T-cell (primary cell): ENCODE results near the gene GPR119. TPM values are rescaled to one million over a fixed set of nuclear protein-coding genes. Genes with fewer than 3 reads are reported as not detected.
"Not testable (repeated sequence)": the region's sequence is repeated elsewhere in the genome, so short reads cannot be mapped to it uniquely, and the experiment has no call there.

Experiments
- ATAC-seq, 4 experiments: fragments of 200-7000 bp in 3 of 4; fragments of 150-1000 bp in 1 of 4; cut with Tn5 transposase; replicated peaks in 1 of 4; 1 replicate in 3 of 4; 2 replicates in 1 of 4; pipeline ENCODE4 v1.10.0; 2021; ENCODE audit warnings: moderate library complexity in 3 of 4, mild to moderate bottlenecking in 2 of 4, moderate number of reproducible peaks in 1 of 4
- CTCF ChIA-PET, 2 donors: fragments of 300-600 bp; sonication (Branson Sonifier 250); formaldehyde crosslinking; loops; one replicate each; lab custom pipeline; 2022; ENCODE audit warnings: antibody characterized with exemption in 2 of 2; lab: Charles Lee
- POLR2A ChIA-PET, 2 donors: fragments of 300-600 bp; sonication (Branson Sonifier 250); formaldehyde crosslinking; loops; one replicate each; lab custom pipeline; 2022; ENCODE audit warnings: antibody characterized with exemption in 2 of 2; lab: Charles Lee
- DNase-seq, 35 experiments: peaks; one replicate each; pipeline versions ENCODE4 v3.0.0 to v3.0.0-alpha.2; 2013 to 2023
- H3K27ac ChIP-seq: one replicate; pipeline ENCODE4 v1.5.1; 2013; ENCODE audit warnings: low read length
- H3K27me3 ChIP-seq, 2 experiments: replicated peaks in 1 of 2; 1 replicate in 1 of 2; 2 replicates in 1 of 2; pipeline versions ENCODE4 v1.6.1 to v1.7.0; 2013; ENCODE audit warnings: low read length in 1 of 2, mixed read lengths in 1 of 2; ENCODE audit not compliant: control insufficient read depth in 2 of 2, insufficient read depth in 2 of 2; ENCODE audit errors: extremely low read depth in 1 of 2
- H3K36me3 ChIP-seq, 2 donors: 1 replicate in 1 of 2; 2 replicates in 1 of 2; pipeline versions ENCODE4 v1.6.1 to v1.7.0; 2013; ENCODE audit warnings: low read length in 1 of 2; ENCODE audit not compliant: control insufficient read depth in 2 of 2, insufficient read depth in 1 of 2; ENCODE audit errors: extremely low read depth in 1 of 2
- H3K4me1 ChIP-seq, 2 experiments: 1 replicate in 1 of 2; 2 replicates in 1 of 2; pipeline versions ENCODE4 v1.6.1 to v1.7.0; 2013; ENCODE audit warnings: low read length in 2 of 2, mixed read lengths in 1 of 2; ENCODE audit not compliant: insufficient read depth in 2 of 2, control insufficient read depth in 1 of 2; ENCODE audit errors: extremely low read depth in 1 of 2
- H3K4me3 ChIP-seq, 2 donors: 1 replicate in 1 of 2; 2 replicates in 1 of 2; pipeline versions ENCODE4 v1.5.1 to v1.7.0; 2013; ENCODE audit warnings: mild to moderate bottlenecking in 2 of 2, low read length in 1 of 2, moderate library complexity in 1 of 2; ENCODE audit not compliant: control insufficient read depth in 1 of 2; ENCODE audit errors: extremely low read depth in 1 of 2
- H3K9me3 ChIP-seq: 2 replicates; pipeline ENCODE4 v1.7.0; 2013
- H3K27ac Mint-ChIP-seq, 2 donors: one replicate each; pipeline ENCODE4 v1.8.0; 2020 to 2021; ENCODE audit warnings: mild to moderate bottlenecking in 2 of 2, mixed read lengths in 2 of 2
- H3K27me3 Mint-ChIP-seq, 2 donors: one replicate each; pipeline ENCODE4 v1.8.0; 2021 to 2022; ENCODE audit warnings: mixed read lengths in 2 of 2
- H3K36me3 Mint-ChIP-seq: one replicate; pipeline ENCODE4 v1.8.0; 2021; ENCODE audit warnings: mixed read lengths
- H3K4me1 Mint-ChIP-seq, 3 donors: one replicate each; pipeline ENCODE4 v1.8.0; 2020 to 2022; ENCODE audit warnings: mixed read lengths in 3 of 3, mild to moderate bottlenecking in 1 of 3
- H3K4me3 Mint-ChIP-seq, 3 donors: one replicate each; pipeline ENCODE4 v1.8.0; 2020 to 2022; ENCODE audit warnings: mild to moderate bottlenecking in 3 of 3, mixed read lengths in 3 of 3, moderate library complexity in 3 of 3
- H3K9me3 Mint-ChIP-seq, 3 donors: one replicate each; pipeline ENCODE4 v1.8.0; 2020 to 2022; ENCODE audit warnings: mixed read lengths in 3 of 3
- WGBS: methylation state at CpG from one replicate; pipeline ENCODE4 v1.1.5; 2013; ENCODE audit warnings: missing lambda C conversion rate; ENCODE audit not compliant: insufficient coverage; 5-methylcytosine and 5-hydroxymethylcytosine counted together
- total RNA-seq, 35 experiments: library from RNA in 6 of 35; stranded (reverse) in 6 of 35; fragments of 120-200 nt in 1 of 35; gene quantifications; one replicate each; pipeline versions ENCODE4 v1.2.1 to v1.2.4 and lab custom pipeline; 2013 to 2026

Gene GPR119
- total RNA-seq, 5 donors from 2014 or later (not counting 1 experiment from before 2014, with no cell fraction given): not detected

DNA sequence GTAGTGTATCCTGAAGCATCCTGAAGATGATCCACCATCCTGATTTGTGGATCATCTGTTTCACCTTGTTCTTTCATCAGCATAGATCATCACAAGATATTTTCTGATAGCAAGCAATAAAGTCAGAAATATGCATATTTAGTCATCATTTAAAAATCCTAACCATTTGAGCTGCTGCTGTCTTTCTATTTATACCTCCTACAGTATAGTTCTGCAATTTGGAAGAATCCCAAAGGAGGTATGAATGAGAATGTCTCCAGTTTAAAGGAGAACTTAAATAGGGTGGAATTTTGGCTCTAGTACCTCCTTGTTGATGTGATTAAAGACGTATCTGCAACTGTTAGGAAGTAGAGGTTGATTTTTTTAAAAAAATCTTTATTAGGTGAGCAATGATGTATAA, 38.2 kb downstream of the GPR119 start:
- CTCF ChIA-PET: no interaction called here
- POLR2A ChIA-PET: no interaction called here
- Mint-ChIP-seq H3K27ac (no peak overlapping the region), H3K27me3 (peaks cover 0 to 5% of the 10 kb centered on the region in 2 donors), H3K4me1 (peaks cover 0 to 2% (median 0%) of the 10 kb centered on the region in 3 donors), H3K36me3 (peaks cover 14% of the 10 kb centered on the region), H3K9me3 (no peaks in the 10 kb centered on the region), H3K4me3 (no peak overlapping the region)
- DNase-seq (no peak), ATAC-seq (no peak)
- WGBS: no CpG with 5 or more reads among the region's 1 CpG
- Histone ChIP-seq H3K36me3 (peaks cover 0 to 11% of the 10 kb centered on the region in 2 donors), H3K27ac (no peak overlapping the region), H3K4me3 (no peak overlapping the region), H3K9me3 (no peaks in the 10 kb centered on the region), H3K4me1 (no peaks in the 10 kb centered on the region), H3K27me3 (no peaks in the 10 kb centered on the region)

DNA sequence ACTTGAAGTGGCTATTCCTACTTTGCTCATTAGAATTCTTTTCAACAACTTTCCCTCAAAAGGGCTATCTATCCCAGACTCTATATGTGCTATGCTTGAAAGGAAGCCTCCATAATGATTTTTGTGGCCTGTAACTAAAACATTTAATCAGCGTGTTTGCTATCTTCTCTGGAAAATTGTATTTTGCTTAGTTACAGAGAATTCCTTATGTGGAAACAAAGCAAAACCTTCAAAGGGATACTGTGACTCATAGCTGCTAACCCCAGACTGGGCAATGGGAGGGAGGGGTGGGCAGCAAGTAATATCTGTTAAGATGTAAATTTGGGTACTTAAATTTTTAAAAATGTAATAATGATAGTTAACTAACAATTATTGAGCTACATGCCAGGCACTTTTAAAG, 42.1 kb downstream of the GPR119 start:
- ATAC-seq (no peak), DNase-seq (no peak)
- no CpG with 5 or more reads among the region's 1 CpG for WGBS
- ChIA-PET CTCF (no interaction called here), POLR2A (no interaction called here)
- no peak overlapping the region for H3K27ac Mint-ChIP-seq
- Histone ChIP-seq H3K27ac (no peak overlapping the region), H3K27me3 (peaks cover 0 to 2% of the 10 kb centered on the region in 2 experiments), H3K4me1 (peaks cover 4 to 13% of the 10 kb centered on the region in 2 experiments), H3K36me3 (no peaks in the 10 kb centered on the region), H3K4me3 (no peak overlapping the region), H3K9me3 (no peaks in the 10 kb centered on the region)
- H3K4me3 Mint-ChIP-seq: no peak overlapping the region
- H3K36me3 Mint-ChIP-seq: peaks cover 8% of the 10 kb centered on the region
- H3K4me1 Mint-ChIP-seq: peaks cover 12 to 21% (median 19%) of the 10 kb centered on the region in 3 donors
- H3K27me3 Mint-ChIP-seq: peaks cover 0 to 21% of the 10 kb centered on the region in 2 donors
- H3K9me3 Mint-ChIP-seq: no peaks in the 10 kb centered on the region

GRCh38 chrX:130340271-130340670, 45.2 kb downstream of the GPR119 start:
- Mint-ChIP-seq H3K4me1 (peaks cover 12 to 21% (median 19%) of the 10 kb centered on the region in 3 donors), H3K27ac (peak overlapping the region; percentile 75 to 78), H3K4me3 (peak overlapping the region; percentile 85 to 92 (median 89)), H3K27me3 (peaks cover 0 to 23% of the 10 kb centered on the region in 2 donors), H3K9me3 (no peaks in the 10 kb centered on the region), H3K36me3 (peaks cover 8% of the 10 kb centered on the region)
- CTCF ChIA-PET: interaction anchor here in 1 of 2 donors (0.6 to 0.7 kb wide), 2 partner anchors 169 to 364 kb away, joined by 3 read pairs; no protein-coding TSS in a partner anchor
- Histone ChIP-seq H3K36me3 (no peaks in the 10 kb centered on the region), H3K9me3 (no peaks in the 10 kb centered on the region), H3K27me3 (peaks cover 0 to 2% of the 10 kb centered on the region in 2 experiments), H3K27ac (no peak overlapping the region), H3K4me3 (peak overlapping the region; percentile 70 to 86), H3K4me1 (peaks cover 4 to 13% of the 10 kb centered on the region in 2 experiments)
- no CpG with 5 or more reads among the region's 9 CpGs for WGBS
- POLR2A ChIA-PET: no interaction called here
- DNase-seq (peak in 1 of 35 experiments; percentile 0), ATAC-seq (peak in 1 of 4 experiments; percentile 2)

DNA sequence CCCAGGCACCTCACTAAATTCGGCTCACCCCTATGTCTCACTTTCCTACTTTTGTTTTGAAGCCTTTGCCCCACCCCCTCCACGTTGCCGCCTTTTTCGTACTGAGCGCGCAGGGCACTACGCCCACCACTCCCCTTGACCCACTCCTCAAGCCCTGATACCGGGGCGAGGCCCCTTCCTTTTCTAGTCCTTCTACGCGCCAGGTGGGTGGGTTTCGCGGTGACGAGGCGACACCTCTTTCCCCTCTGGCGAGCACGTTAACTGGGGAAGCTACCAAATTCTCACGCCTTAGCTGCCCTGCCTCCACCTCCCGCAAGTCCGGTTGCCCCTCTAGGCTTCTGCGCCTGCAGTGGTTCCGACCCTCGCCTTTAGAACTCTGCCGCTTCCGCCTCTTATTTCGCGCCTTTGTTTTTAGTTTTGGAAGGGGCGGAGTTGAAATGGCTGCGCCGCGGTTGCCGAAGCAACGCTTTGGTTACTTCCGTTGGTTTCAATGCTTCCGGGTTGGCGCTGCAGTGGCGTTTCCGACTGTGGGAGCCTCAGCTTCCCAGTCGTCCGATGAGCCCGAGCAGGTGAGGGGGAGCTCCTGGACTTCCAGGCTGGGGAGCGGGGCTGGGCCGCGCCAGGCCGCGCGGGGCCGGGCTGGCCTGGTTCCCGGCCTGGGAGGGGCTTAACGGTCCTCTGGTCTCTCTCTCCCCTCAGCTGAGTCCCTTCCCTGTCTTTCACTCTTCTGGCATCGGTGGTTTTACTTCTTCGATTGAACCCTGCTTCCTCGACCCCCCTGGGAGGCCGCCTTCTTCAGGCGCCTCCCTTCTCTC, 45.9 kb downstream of the GPR119 start, which contains the start of gene SLC25A14:
SLC25A14 (plus strand) TSS at position 512 of the 815 bp plus-strand sequence. CDS start 360 bp downstream, outside the sequence.
- H3K4me1 ChIP-seq: peaks cover 4 to 13% of the 10 kb centered on the region in 2 experiments
- ATAC-seq (peak; percentile 85 to 94 (median 92)), DNase-seq (peak; percentile 45 to 84 (median 66))
- H3K36me3 ChIP-seq: no peaks in the 10 kb centered on the region
- peaks cover 0 to 2% of the 10 kb centered on the region in 2 experiments for H3K27me3 ChIP-seq
- CTCF ChIA-PET: interaction anchor here in 1 of 2 donors (0.6 kb wide), 1 partner anchor 364 kb away, joined by 3 read pairs; no protein-coding TSS in a partner anchor
- no peak within 1 kb of the TSS for H3K27ac ChIP-seq
- peak within 1 kb of the TSS; percentile 85 to 92 (median 89) for H3K4me3 Mint-ChIP-seq
- H3K27me3 Mint-ChIP-seq: peaks cover 0 to 21% of the 10 kb centered on the region in 2 donors
- H3K4me3 ChIP-seq: peak within 1 kb of the TSS; percentile 70 to 86
- H3K27ac Mint-ChIP-seq: peak within 1 kb of the TSS; percentile 78 to 84
- no peaks in the 10 kb centered on the region for H3K9me3 Mint-ChIP-seq
- H3K36me3 Mint-ChIP-seq: peaks cover 4% of the 10 kb centered on the region
- H3K9me3 ChIP-seq: no peaks in the 10 kb centered on the region
- H3K4me1 Mint-ChIP-seq: peaks cover 12 to 21% (median 19%) of the 10 kb centered on the region in 3 donors
- POLR2A ChIA-PET: no interaction called here
- 0% methylated on average over 19 of the region's 55 CpGs for WGBS

- H3K4me1 Mint-ChIP-seq: peaks cover 12 to 21% (median 19%) of the 10 kb centered on the region in 3 donors
- not testable (repeated sequence) for H3K9me3 Mint-ChIP-seq
These were observed 46.6 kb downstream of the GPR119 start for GRCh38 chrX:130338869-130339268.

DNA sequence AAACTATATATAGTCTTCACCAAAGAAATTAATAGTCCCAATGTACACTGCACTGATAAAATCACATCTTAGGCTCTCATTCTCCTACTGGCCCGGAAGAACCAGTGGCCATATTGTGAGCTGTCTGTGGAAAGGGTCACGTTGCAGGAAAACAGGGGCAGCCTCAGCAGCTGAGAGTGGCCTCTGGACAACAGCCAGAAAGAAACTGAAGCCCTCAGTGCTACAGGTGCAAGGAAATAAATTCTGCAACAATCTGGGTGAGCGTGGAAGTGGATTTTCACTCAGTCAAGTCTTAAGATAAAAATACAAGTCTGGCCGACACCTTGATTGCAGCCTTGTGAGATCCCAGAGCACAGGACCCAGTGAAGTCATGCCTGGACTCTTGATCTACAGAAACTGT, 48.9 kb downstream of the GPR119 start:
- WGBS: 100% methylated on average over 1 of the region's 4 CpGs
- Histone ChIP-seq H3K4me3 (no peak overlapping the region), H3K9me3 (no peaks in the 10 kb centered on the region), H3K27ac (no peak overlapping the region), H3K4me1 (peaks cover 4 to 13% of the 10 kb centered on the region in 2 experiments), H3K27me3 (peaks cover 0 to 2% of the 10 kb centered on the region in 2 experiments), H3K36me3 (no peaks in the 10 kb centered on the region)
- ChIA-PET CTCF (interaction anchor here in 1 of 2 donors (0.6 kb wide), 1 partner anchor 376 kb away, joined by 4 read pairs; no protein-coding TSS in a partner anchor), POLR2A (no interaction called here)
- no peaks in the 10 kb centered on the region for H3K36me3 Mint-ChIP-seq
- no peak overlapping the region for H3K4me3 Mint-ChIP-seq
- no peak for DNase-seq
- no peak overlapping the region for H3K27ac Mint-ChIP-seq
- peaks cover 0 to 23% of the 10 kb centered on the region in 2 donors for H3K27me3 Mint-ChIP-seq
- no peaks in the 10 kb centered on the region for H3K9me3 Mint-ChIP-seq
- no peak for ATAC-seq
- peaks cover 12 to 21% (median 17%) of the 10 kb centered on the region in 3 donors for H3K4me1 Mint-ChIP-seq

More at GRCh38 chrX:130338869-130339268, 46.6 kb downstream of the GPR119 start:
- Mint-ChIP-seq H3K27me3 (peaks cover 0 to 21% of the 10 kb centered on the region in 2 donors), H3K4me3 (peak overlapping the region; percentile 85 to 92 (median 89))
- no CpG with 5 or more reads among the region's 8 CpGs for WGBS
- H3K27ac Mint-ChIP-seq, ATAC-seq, POLR2A ChIA-PET, H3K36me3 Mint-ChIP-seq, DNase-seq, H3K27me3 ChIP-seq, CTCF ChIA-PET, H3K36me3 ChIP-seq, H3K27ac ChIP-seq, H3K9me3 ChIP-seq: not testable (repeated sequence)
- H3K4me1 ChIP-seq: peaks cover 4 to 13% of the 10 kb centered on the region in 2 experiments
- H3K4me3 ChIP-seq: peak overlapping the region in 1 of 2 donors; percentile 70
